KMS-11 (cell line): ENCODE data around the gene PCDH1.

Source experiments
- H2AFZ ChIP-seq: fragments of 200-600 bp; sonication (generic); 2 replicates; pipeline ENCODE4 v1.6.1; 2016; ENCODE audit warnings: antibody characterized with exemption, mixed run types, low read depth
- H3K27ac ChIP-seq: fragments of 200-600 bp; sonication (generic); 2 replicates; pipeline ENCODE4 v1.6.1; 2016; ENCODE audit warnings: mild to moderate bottlenecking, mixed run types
- H3K27me3 ChIP-seq: fragments of 200-600 bp; sonication (generic); 2 replicates; pipeline ENCODE4 v1.6.1; 2017; ENCODE audit warnings: mild to moderate bottlenecking, low read depth, mixed run types, moderate library complexity; ENCODE audit not compliant: insufficient read depth
- H3K36me3 ChIP-seq: fragments of 200-600 bp; sonication (generic); 2 replicates; pipeline ENCODE4 v1.6.1; 2017; ENCODE audit warnings: mild to moderate bottlenecking, mixed run types; ENCODE audit not compliant: insufficient read depth
- H3K4me1 ChIP-seq: fragments of 200-600 bp; sonication (generic); 2 replicates; pipeline ENCODE4 v1.6.1; 2016; ENCODE audit warnings: mild to moderate bottlenecking, low read depth, mixed run types; ENCODE audit not compliant: poor library complexity, severe bottlenecking
- H3K4me2 ChIP-seq: fragments of 200-600 bp; sonication (generic); 2 replicates; pipeline ENCODE4 v1.7.0; 2016; ENCODE audit warnings: mild to moderate bottlenecking, mixed run types
- H3K4me3 ChIP-seq: fragments of 200-600 bp; sonication (generic); IDR thresholded peaks from 2 replicates; pipeline ENCODE4 v1.6.1; 2017; ENCODE audit warnings: low read depth, low read length, mixed read lengths; ENCODE audit not compliant: insufficient read depth
- H3K79me2 ChIP-seq: fragments of 200-600 bp; sonication (generic); 2 replicates; pipeline ENCODE4 v1.6.1; 2016; ENCODE audit warnings: low read depth, mixed run types; ENCODE audit not compliant: insufficient read depth
- H3K9ac ChIP-seq: fragments of 200-600 bp; sonication (generic); 2 replicates; pipeline ENCODE4 v1.6.1; 2016; ENCODE audit warnings: mild to moderate bottlenecking, mixed run types
- H4K20me1 ChIP-seq: fragments of 200-600 bp; sonication (generic); 2 replicates; pipeline ENCODE4 v1.6.1; 2016; ENCODE audit warnings: mild to moderate bottlenecking, mixed run types; ENCODE audit not compliant: insufficient read depth
- CTCF ChIP-seq: fragments of 200-600 bp; sonication (generic); conservative IDR thresholded peaks from 2 replicates; pipeline ENCODE4 v1.6.1; 2017; ENCODE audit warnings: low read depth, mild to moderate bottlenecking, antibody characterized with exemption, low read length, moderate library complexity, mixed read lengths

Gene PCDH1

GRCh38 chr5:141849415-141850243, 28.6 kb downstream of the PCDH1 start:
- Histone ChIP-seq H2AFZ (peak overlapping the region; percentile 94), H4K20me1 (no peaks in the 10 kb centered on the region), H3K79me2 (no peaks in the 10 kb centered on the region), H3K4me2 (peak overlapping the region; percentile 77), H3K4me1 (peaks cover 15% of the 10 kb centered on the region), H3K36me3 (no peaks in the 10 kb centered on the region), H3K9ac (peak overlapping the region; percentile 88), H3K4me3 (no peak overlapping the region), H3K27ac (peak overlapping the region; percentile 84), H3K27me3 (no peaks in the 10 kb centered on the region)
- TF ChIP-seq CTCF, result no peak

- H3K4me1 ChIP-seq, result peaks cover 15% of the 10 kb centered on the region
- peak overlapping the region; percentile 88 for H3K9ac ChIP-seq
- no peaks in the 10 kb centered on the region for H3K27me3 ChIP-seq
- peak overlapping the region; percentile 77 for H3K4me2 ChIP-seq
- H2AFZ ChIP-seq, result peak overlapping the region; percentile 94
- H4K20me1 ChIP-seq, result no peaks in the 10 kb centered on the region
- no peak overlapping the region for H3K4me3 ChIP-seq
- peak overlapping the region; percentile 84 for H3K27ac ChIP-seq
- H3K79me2 ChIP-seq, result no peaks in the 10 kb centered on the region
- TF ChIP-seq CTCF, result no peak
- no peaks in the 10 kb centered on the region for H3K36me3 ChIP-seq
These were observed 29.3 kb downstream of the PCDH1 start for GRCh38 chr5:141848744-141849414.

- H3K36me3 ChIP-seq, result no peaks in the 10 kb centered on the region
- no peak overlapping the region for H3K4me3 ChIP-seq
- no peak for TF ChIP-seq CTCF
- peaks cover 15% of the 10 kb centered on the region for H3K4me1 ChIP-seq
- no peak overlapping the region for H2AFZ ChIP-seq
- H3K27ac ChIP-seq, result no peak overlapping the region
- H4K20me1 ChIP-seq, result no peaks in the 10 kb centered on the region
- no peaks in the 10 kb centered on the region for H3K27me3 ChIP-seq
- no peaks in the 10 kb centered on the region for H3K79me2 ChIP-seq
- no peak overlapping the region for H3K9ac ChIP-seq
- no peak overlapping the region for H3K4me2 ChIP-seq
These were observed 32.2 kb downstream of the PCDH1 start for GRCh38 chr5:141846031-141846430.

GRCh38 chr5:141845371-141845851, 32.8 kb downstream of the PCDH1 start:
- Histone ChIP-seq H3K9ac (no peak overlapping the region), H3K4me2 (no peak overlapping the region), H2AFZ (no peak overlapping the region), H3K36me3 (no peaks in the 10 kb centered on the region), H3K4me3 (no peak overlapping the region), H4K20me1 (no peaks in the 10 kb centered on the region), H3K79me2 (no peaks in the 10 kb centered on the region), H3K27me3 (no peaks in the 10 kb centered on the region), H3K4me1 (peaks cover 11% of the 10 kb centered on the region), H3K27ac (no peak overlapping the region)
- TF ChIP-seq CTCF, result no peak
